GM19351 (cell line): Measurements from ENCODE around the gene NFU1.
"Not testable (repeated sequence)": the region's sequence is repeated elsewhere in the genome, so short reads cannot be mapped to it uniquely, and the experiment has no call there.

Experiments
- ATAC-seq: cut with Tn5 transposase; IDR thresholded peaks from one replicate; pipeline ENCODE4 v1.9.1; 2021; ENCODE audit warnings: mild to moderate bottlenecking, moderate library complexity; ENCODE audit not compliant: unreplicated experiment

NFU1 gene

DNA sequence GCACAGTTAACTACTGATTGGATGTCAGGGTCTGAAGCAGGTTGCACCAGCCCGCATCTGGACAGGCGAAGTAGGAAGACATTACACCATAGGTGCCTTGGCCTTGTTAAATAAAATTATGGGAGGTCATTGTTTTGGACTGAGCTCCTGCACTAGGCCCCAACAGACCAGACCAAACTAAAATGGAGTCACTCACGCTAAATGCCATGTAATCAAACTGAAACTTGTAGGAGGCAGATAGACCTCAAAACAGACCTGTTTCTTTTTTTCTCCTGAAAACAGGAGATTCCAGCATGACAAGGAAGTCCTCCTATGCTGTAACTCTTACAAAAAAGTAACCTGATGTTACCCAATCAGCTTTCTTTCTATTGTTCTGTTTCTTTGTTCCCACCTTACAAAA is 15.5 kb upstream of the NFU1 start:
- ATAC-seq: no peak

DNA sequence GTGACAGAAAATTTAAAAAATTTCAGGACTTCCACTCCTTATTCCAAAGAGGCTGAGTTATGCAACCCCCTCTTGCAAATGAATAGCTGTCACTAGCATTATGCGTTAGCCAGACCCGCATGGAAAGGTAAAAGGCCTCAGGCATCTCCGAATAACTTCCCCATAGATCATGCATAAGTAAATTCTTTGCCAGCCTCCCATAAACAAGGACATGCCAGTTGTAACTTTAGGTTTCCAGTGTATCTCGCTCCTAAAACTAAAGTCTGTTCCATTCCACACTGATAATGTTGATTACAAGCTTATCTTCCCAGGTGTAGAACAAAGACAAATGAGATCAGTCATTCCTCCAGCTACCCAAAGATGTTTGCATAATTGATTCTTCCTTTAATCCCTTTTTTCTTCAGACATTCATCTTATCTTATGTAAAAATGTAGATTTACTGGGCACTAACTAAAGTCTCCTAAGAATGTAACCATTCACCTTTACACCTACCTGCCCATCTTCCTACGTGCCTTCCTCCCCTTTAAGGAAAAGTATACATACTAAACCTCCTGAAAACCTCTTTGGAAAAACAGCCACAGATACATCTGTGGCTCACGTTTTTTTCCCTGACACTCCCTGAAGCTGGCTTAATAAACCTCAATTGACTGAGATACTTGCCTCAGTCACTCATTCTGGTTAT is 13.6 kb upstream of the NFU1 start:
- ATAC-seq: no peak

- no peak for ATAC-seq
Observed at GRCh38 chr2:69449906-69450305, 12.7 kb upstream of the NFU1 start.

DNA sequence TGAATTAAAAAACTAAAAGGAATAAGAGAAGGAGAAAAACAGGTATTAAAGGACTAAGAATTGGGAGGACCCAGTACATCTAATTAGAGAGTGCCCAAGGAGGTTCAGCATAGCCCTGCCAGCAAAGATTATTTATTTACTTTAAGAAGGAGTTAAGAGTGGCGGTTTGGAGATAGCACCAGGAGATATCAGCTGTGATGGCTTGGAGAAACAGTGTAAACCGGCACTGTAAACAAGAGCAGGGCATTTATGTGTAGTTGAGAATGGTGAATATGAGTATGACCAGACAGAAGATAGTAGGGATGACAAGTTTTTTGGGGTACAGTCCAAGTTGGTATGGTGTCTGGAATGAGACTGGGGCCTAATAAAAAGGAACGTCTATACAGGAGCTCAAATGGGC is 6.4 kb upstream of the NFU1 start:
- not testable (repeated sequence) for ATAC-seq

DNA sequence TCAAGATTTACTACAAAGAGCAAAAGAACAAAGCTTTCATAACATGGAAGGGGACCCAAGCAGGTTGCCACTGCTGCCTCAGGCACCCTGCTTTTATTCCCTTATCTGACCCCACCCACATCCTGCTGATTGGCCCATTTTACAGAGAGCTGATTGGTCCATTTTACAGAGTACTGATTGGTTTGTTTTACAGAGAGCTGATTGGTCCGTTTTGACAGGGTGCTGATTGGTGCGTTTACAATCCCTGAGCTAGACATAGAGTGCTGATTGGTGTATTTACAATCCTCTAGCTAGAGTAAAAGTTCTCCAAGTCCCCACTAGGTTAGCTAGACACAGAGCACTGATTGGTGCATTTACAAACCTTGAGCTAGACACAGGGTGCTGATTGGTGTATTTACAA is 2.3 kb upstream of the NFU1 start:
- not testable (repeated sequence) for ATAC-seq

DNA sequence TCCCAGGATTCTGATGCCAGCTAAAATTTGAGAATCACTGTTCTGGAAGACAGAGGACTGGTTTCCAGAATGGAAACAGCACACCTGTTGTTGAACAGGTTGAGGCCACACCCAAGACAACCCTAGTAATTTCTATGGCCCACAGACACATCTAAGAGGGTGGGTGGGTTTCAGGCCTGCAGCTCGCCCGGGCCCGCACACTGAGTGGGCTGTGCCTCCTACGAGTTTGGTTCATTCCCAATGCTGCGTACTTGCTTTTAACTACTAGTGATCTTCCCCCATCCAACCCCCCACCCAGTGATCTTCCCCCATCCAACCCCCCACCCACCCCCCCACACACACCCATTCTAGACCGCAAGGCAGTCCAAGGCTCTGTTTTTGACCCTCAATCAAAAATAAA is 1.3 kb upstream of the NFU1 start:
- ATAC-seq: no peak

GRCh38 chr2:69437751-69438154 is 518 bp upstream of the NFU1 start:
- ATAC-seq: no peak

DNA sequence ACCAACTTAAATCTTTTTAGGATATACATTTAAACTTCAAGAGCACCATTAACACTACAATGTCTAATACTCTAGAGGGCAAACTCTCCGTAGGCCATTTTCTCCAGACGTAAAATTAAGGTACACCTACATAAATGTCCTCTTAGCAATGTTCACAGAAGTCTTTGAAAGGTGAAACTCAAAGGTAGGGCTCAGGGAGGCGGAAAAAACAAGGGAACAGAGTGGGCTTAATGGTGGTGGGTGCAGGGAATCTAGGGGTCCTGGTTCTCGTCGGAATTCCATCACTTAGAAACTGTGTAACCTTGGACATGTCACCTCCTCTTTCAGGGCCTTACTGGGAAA is 668 bp downstream of the NFU1 start:
- no peak for ATAC-seq

- no peak for ATAC-seq
Observed at GRCh38 chr2:69434753-69435152, 2.5 kb downstream of the NFU1 start.

- ATAC-seq: no peak
Observed at GRCh38 chr2:69429491-69430183, 7.6 kb downstream of the NFU1 start.

DNA sequence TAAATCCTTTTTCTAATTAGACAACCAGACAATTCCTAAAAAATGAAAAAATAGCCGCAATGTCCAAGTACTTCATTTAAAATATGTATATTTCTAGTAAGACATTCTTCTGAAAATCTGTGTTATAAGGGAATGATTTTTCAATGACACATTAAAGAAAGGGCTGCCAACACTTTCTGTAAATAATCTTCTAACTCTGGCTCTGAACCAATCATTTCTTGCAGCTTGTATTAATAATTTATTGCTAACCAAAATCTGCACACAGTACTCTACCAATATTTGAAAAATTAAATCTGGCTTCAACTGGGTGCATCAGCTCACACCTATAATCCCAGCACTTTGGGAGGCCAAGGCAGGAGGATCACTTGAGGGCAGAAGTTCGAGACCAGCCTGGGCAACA is 8.3 kb downstream of the NFU1 start:
- no peak for ATAC-seq

- no peak for ATAC-seq
Observed at GRCh38 chr2:69424419-69424818, 12.8 kb downstream of the NFU1 start.

- ATAC-seq: no peak
Observed at GRCh38 chr2:69422198-69422597, 15.0 kb downstream of the NFU1 start.

DNA sequence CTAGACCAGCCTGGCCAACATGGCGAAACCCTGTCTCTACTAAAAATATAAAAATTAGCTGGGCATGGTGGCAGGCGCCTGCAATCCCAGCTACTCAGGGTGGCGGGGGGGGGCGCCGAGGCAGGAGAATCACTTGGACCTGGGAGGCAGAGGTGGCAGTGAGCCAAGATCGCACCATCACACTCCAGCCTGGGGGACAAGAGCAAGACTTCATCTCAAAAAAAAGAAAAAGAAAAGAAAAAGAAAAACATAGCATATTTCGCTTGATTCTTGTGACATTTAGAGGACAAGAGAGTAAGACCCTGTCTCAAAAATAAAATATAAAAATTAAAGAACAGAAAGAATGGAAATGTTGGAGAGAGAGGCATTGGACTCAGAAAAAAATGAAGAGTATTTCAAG is 18.1 kb downstream of the NFU1 start:
- not testable (repeated sequence) for ATAC-seq

- ATAC-seq: no peak
Observed at GRCh38 chr2:69416147-69416546, 21.1 kb downstream of the NFU1 start.

DNA sequence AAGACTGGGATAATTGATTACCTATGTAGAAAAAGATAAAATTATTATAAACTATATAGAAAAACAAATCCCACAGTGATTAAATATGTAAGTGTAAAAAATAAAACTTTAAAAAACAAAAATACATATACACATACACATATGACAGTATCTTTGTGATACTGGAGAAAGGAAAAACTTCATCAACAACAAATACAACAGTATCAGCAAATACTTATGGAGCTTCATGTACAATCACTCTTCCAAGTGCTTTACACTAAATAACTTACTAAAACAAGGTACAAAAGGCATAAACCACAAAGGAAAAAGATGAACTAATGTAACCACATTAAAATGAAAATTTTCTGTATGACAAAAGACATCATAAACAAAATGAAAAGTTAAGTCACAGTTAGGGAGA is 26.1 kb downstream of the NFU1 start:
- ATAC-seq: no peak

- ATAC-seq: no peak
Observed at GRCh38 chr2:69405306-69405705, 31.9 kb downstream of the NFU1 start.

DNA sequence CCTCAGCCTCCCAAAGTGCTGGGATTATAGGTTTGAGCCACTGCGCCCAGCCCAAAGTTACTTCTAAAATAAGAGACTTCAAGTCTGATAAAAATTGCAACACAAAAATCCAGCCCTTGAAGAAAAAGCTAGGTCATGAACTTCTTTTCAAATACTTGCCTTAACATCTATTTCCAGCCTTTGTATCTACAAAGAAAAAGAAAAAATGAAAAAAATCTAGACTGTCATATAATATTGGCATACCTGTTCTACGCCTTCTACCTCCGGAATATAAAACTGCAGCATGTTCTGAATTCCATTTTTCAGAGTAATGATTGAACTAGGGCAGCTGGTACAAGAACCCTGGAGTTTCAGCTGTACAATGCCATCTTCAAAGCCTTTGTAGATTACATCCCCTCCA is 37.1 kb downstream of the NFU1 start:
- ATAC-seq: no peak

DNA sequence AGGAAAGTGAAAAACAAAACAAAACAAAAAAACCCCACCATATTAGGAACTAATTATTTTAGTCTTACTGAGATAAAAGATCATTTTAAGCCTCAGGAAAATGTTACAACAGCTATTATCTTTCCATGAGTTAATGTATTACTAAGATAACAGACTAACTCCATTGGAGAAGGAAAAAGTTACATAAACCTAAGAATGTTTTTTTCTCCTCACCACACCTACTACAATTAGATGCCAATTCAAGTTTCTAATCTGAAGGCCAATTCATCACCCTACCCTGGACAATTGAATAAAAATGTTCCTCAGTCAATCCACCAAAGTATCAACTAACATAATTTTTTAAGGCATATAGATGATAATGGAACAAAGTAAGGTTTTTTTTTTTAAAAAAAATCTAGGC is 40.0 kb downstream of the NFU1 start:
- no peak for ATAC-seq

DNA sequence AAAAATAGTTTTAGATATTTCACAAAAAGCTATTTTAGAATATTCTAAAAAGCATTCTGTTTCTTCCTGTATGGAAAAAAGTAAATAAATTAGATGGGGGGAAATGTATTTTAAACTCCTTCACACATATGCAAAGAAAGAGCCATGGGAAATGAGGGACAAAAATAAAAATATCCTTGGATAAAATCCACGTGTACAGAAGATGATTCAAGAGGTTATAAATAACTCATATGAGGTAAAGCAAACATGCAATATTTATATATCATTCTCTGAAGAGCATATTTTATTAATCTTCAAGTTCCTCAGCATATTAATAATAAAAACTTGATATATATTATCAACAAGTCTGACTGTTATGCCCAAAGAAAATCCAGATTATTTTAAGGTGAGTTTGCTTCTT is 41.4 kb downstream of the NFU1 start:
- ATAC-seq: no peak

GRCh38 chr2:69393963-69394362 is 43.3 kb downstream of the NFU1 start:
- ATAC-seq: no peak

- no peak for ATAC-seq
Observed at GRCh38 chr2:69390471-69390870, 46.8 kb downstream of the NFU1 start.

GRCh38 chr2:69390001-69390400 is 47.2 kb downstream of the NFU1 start:
- no peak for ATAC-seq
